ENCODE results near the gene AGPAT3.

DNA sequence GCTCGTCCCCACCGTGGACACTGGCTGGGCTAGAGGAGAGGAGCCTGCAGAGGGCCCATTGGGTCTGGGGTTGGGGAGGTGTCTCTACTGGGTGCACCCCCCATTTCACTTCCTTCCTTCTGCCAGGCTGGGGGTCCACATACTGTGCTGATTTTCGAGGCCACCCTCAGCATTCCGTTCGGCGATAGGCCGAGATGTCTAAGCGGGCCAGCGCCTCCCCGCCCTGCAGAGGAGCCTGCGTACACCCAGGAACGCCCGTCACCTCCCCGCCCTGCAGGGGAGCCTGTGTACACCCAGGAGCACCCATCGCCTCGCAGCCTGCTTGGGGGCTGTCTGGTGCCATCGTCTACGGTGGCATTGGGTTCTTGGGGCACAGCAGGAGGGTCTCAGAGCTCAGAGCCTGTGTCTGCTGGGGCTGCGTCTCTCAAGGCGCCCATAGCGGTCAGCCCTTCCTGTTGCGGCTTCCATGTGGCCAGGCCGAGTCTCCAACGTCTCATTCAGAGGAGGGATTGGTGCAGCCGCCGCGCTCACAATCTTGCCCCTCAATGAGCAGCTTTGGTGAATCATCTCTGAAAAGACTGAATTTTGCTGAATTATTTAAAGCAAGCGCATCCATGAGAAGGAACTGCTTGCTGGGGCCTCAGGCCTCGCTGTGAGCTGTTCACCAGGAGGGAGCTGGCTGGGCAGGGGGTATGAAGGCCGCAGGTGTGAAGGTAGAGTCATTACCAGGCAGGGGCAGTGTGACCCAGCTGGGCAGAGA is 30.7 kb upstream of the AGPAT3 start:
- TF ChIP-seq POLR2A (IDR thresholded peaks at IDR 0.05; ENCODE audit: low read length), result no peak
- TF ChIP-seq GATA1 (IDR thresholded peaks at IDR 0.05; ENCODE audit: low read depth, low read length), result no peak
